HG02623 (cell line): ENCODE results near the gene COPZ2.
"Not testable (repeated sequence)": the region's sequence is repeated elsewhere in the genome, so short reads cannot be mapped to it uniquely, and the experiment has no call there.

Experiments
- ATAC-seq: cut with Tn5 transposase; IDR thresholded peaks from one replicate; pipeline ENCODE4 v1.9.1; 2021; ENCODE audit warnings: moderate library complexity; ENCODE audit not compliant: unreplicated experiment

The COPZ2 gene

DNA sequence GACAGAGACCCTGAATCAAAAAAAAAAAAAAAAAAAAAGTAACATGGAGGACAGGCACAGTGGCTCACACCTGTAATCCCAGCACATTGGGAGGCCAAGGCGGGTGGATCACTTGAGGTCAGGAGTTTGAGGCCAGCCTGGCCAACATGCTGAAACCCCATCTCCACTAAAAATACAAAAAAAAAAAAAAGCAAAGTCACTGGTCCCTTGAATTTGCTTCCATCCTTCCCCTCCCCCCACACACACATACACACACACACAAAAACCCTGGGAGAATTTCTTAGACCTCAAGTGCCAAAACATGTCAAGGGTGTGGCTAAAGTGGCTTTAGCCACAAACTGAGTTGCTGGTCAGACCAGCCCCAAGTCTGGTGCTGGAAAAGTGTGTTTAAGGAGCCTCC is 49.2 kb downstream of the COPZ2 start:
- ATAC-seq = not testable (repeated sequence)

DNA sequence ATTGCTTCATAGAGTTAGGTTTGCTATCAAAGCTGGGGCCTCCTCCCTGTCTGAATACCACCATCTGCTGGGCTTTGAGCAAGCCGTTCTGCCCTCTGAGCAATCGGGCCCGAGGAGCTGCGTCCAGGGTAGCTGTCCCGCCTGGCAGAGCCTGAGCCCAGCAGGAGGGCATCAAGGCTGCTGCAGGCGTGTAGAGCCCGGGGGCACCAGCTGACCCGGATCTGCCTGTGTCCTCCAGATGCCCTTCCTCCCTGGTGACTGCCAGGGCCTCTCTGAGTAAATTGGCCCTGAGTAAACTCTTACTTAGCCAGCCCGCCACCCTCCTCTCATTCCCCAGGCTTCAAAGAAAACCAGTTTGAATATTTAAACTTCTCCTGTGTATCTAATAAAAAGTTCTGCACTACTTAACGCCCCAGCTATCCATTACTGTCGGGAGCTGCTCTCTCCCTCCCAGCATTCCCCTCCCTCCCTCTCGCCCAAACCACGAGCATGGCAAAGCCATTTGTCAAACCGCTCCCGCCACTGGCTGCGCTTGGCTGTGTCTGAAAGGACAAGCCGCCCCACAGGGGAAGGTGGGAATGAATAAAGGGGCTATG is 50.3 kb downstream of the COPZ2 start:
- no peak for ATAC-seq

- ATAC-seq = no peak
Measured at GRCh38 chr17:47986520-47986919, 51.1 kb downstream of the COPZ2 start.

DNA sequence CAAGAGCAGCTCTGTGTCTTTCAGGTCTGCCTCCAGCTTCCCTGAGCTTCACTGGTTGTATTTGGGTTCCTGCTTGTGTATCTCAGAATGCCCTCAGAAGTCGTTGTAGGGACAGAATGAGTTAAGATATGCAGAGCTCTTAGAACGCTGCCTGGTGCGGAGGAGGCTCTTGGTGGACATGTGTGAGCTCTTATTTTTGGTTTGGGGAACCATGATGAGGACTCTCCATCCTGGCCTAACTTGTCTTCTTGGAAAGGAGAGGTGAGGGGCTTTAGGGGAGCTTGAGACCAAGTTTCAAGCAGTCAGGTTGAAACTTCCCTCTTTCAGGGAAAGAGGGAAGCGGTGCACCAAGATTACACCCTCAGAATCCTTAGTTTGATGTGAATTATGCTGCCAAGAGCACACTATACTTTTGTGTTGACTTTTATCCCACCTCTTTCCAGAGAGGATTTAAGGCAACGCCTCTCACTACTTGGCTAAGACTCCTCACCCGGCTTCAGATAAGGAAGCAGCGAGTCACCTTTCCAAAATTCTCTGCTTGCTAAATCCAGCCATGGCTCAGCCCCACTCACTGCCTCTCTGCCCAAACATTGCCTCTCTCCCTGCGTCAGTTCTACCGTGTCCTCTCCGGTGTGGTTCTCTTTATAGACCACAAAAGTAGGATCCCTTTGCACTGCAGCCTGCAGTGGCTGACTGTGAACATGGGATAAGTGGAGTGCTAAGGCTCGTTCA is 53.9 kb downstream of the COPZ2 start:
- ATAC-seq = no peak

DNA sequence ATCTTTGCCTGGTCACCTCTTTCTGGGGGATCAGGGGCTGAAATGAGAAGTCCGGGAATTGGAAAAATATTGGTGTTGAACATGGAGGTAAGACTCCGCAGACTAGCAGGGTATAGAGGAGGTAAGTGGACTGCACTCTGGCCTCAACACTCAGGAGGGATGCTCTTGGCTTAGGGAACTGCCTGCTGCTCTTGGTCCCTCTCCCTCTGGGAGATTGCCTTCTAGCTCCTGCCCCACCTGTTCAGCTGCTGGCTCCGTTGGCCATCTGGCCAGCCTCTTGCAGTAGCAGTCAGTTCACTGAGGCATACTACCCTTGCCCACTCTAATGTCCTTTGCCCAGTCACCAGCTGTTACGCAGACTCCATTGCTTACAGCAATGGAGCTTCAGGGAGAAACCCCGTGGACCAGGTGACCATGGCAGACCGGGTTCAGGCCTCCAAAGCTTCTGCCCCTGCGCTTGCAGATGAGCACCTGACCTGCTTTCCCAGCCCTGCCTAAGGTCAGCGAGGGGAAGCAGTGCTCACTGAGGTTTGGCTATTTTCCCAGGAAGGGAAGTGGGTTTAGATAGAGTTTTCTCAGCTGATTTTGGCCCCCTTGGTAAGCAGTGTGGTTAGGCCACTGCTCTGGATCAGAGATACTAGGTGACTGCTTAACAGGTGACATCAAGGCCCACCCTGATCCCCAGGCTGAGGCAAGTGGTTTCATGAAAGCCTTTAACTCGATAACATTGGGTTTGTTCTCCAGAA is 54.8 kb downstream of the COPZ2 start:
- ATAC-seq = no peak

GRCh38 chr17:47982091-47982617 is 55.4 kb downstream of the COPZ2 start:
- ATAC-seq = no peak

GRCh38 chr17:47981462-47981861 is 56.1 kb downstream of the COPZ2 start:
- ATAC-seq = no peak

GRCh38 chr17:47980541-47980940 is 57.1 kb downstream of the COPZ2 start:
- no peak for ATAC-seq

GRCh38 chr17:47978324-47978723 is 59.3 kb downstream of the COPZ2 start:
- no peak for ATAC-seq
